ENCODE measurements around the gene SYTL4. TPM values are rescaled to one million over a fixed set of nuclear protein-coding genes. Genes with fewer than 3 reads are reported as not detected.

Gene SYTL4
- total and polyA plus RNA-seq, 2 of the 13 experiments (the other 11 are each of a cell fraction or from before 2014, with no cell fraction given) = 0.41 to 0.73 TPM

DNA sequence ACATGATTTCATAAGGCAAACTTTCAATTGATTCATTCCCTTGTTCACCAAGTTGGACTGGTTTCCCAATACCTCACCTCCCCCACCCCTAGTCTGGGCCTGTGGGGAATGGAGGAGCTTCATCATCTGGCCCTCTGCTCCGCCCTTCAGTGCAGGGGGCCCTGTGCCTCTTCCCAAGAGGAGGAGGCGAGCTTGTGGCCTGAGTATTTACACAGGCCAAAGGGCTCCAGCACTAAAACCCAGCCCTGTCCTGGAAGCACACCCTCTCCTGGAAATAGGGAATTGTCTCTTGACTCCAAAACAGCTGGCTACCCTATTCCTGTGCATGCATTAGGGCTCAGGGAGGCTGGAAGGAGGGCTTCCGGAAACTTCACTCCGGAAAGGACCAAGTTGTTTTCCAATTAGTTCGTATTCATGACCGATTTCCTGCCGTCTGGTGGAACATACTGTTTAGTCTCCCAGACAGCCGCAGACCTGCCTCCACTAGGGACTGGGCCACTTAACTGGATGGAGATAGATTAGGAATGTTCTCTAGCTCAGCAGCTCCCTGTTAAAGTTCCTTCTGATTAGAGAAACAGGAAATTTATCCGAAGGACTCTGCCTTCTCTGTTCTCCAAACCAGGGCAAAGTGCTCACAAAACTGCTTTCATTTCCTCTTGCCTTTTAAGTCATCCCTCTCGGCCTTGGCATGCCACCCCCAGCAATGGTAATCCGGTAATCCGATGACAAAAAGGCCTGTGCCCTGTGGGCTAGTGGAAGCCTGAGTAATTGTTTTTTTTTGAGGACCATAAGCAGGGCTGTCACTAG, 82.2 kb downstream of the SYTL4 start (continued):
- TF ChIP-seq ZSCAN12 (CRISPR knock-in tag; IDR thresholded peaks at IDR 0.05) (no peak), TEAD2 (CRISPR knock-in tag; IDR thresholded peaks at IDR 0.05) (no peak), ZNF724P (CRISPR knock-in tag; IDR thresholded peaks at IDR 0.05; ENCODE audit: borderline replicate concordance) (no peak), HNRNPL (IDR thresholded peaks at IDR 0.05; ENCODE audit: low read depth, low read length) (no peak), ZBTB7B (CRISPR knock-in tag; IDR thresholded peaks at IDR 0.05) (peak; percentile 25; the same call in 1 of the 2 replicates), ZFP36L2 (CRISPR knock-in tag; IDR thresholded peaks at IDR 0.05) (no peak), MAZ (IDR thresholded peaks at IDR 0.05; ENCODE audit: borderline replicate concordance, low read depth, low read length) (no peak), MAZ (CRISPR knock-in tag; IDR thresholded peaks at IDR 0.05; ENCODE audit: low read depth) (no peak), EP300 (IDR thresholded peaks at IDR 0.05; ENCODE audit: low read depth in 2 of 2, low read length in 2 of 2) (peak in 1 of 2 experiments; percentile 66; a peak in 1 of 4 replicates), EP300 (CRISPR knock-in tag; IDR thresholded peaks at IDR 0.05; ENCODE audit: borderline replicate concordance) (peak; percentile 29; the same call in 1 of the 2 replicates), HDAC2 (CRISPR knock-in tag; IDR thresholded peaks at IDR 0.05) (peak; percentile 56; the same call in 1 of the 2 replicates), ZNF33B (CRISPR knock-in tag; IDR thresholded peaks at IDR 0.05) (no peak), ARNTL (CRISPR knock-in tag; IDR thresholded peaks at IDR 0.05) (no peak), NFRKB (IDR thresholded peaks at IDR 0.05) (no peak), MYNN (CRISPR knock-in tag; IDR thresholded peaks at IDR 0.05; ENCODE audit: low read depth) (no peak), POLR2A (IDR thresholded peaks at IDR 0.05; ENCODE audit: insufficient read depth in 1 of 2, low read depth in 2 of 2, low read length in 2 of 2) (peak; percentile 30 to 48; a peak in 3 of 4 replicates), ZZZ3 (CRISPR knock-in tag; IDR thresholded peaks at IDR 0.05; ENCODE audit: borderline replicate concordance) (no peak), SAP130 (CRISPR knock-in tag; IDR thresholded peaks at IDR 0.05; ENCODE audit: low read depth) (peak; percentile 40; the same call in 1 of the 2 replicates), TBL1XR1 (IDR thresholded peaks at IDR 0.05; ENCODE audit: borderline replicate concordance, low read length, partially characterized antibody) (no peak)
- TF ChIP-seq, protein P1, sequence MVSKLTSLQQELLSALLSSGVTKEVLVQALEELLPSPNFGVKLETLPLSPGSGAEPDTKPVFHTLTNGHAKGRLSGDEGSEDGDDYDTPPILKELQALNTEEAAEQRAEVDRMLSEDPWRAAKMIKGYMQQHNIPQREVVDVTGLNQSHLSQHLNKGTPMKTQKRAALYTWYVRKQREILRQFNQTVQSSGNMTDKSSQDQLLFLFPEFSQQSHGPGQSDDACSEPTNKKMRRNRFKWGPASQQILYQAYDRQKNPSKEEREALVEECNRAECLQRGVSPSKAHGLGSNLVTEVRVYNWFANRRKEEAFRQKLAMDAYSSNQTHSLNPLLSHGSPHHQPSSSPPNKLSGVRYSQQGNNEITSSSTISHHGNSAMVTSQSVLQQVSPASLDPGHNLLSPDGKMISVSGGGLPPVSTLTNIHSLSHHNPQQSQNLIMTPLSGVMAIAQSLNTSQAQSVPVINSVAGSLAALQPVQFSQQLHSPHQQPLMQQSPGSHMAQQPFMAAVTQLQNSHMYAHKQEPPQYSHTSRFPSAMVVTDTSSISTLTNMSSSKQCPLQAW (CRISPR knock-in tag; IDR thresholded peaks at IDR 0.05) = peak; percentile 58; the same call in 1 of the 2 replicates
- TF ChIP-seq, protein P2, sequence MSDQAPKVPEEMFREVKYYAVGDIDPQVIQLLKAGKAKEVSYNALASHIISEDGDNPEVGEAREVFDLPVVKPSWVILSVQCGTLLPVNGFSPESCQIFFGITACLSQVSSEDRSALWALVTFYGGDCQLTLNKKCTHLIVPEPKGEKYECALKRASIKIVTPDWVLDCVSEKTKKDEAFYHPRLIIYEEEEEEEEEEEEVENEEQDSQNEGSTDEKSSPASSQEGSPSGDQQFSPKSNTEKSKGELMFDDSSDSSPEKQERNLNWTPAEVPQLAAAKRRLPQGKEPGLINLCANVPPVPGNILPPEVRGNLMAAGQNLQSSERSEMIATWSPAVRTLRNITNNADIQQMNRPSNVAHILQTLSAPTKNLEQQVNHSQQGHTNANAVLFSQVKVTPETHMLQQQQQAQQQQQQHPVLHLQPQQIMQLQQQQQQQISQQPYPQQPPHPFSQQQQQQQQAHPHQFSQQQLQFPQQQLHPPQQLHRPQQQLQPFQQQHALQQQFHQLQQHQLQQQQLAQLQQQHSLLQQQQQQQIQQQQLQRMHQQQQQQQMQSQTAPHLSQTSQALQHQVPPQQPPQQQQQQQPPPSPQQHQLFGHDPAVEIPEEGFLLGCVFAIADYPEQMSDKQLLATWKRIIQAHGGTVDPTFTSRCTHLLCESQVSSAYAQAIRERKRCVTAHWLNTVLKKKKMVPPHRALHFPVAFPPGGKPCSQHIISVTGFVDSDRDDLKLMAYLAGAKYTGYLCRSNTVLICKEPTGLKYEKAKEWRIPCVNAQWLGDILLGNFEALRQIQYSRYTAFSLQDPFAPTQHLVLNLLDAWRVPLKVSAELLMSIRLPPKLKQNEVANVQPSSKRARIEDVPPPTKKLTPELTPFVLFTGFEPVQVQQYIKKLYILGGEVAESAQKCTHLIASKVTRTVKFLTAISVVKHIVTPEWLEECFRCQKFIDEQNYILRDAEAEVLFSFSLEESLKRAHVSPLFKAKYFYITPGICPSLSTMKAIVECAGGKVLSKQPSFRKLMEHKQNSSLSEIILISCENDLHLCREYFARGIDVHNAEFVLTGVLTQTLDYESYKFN (CRISPR knock-in tag; conservative IDR thresholded peaks at IDR 0.05) = peak; percentile 83
- TF ChIP-seq, protein P3, sequence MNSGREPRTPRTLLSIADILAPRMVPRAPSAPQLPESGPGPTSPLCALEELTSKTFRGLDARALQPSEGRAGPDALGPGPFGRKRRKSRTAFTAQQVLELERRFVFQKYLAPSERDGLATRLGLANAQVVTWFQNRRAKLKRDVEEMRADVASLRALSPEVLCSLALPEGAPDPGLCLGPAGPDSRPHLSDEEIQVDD (CRISPR knock-in tag; IDR thresholded peaks at IDR 0.05; ENCODE audit: borderline replicate concordance) = no peak
- TF ChIP-seq, protein P4, sequence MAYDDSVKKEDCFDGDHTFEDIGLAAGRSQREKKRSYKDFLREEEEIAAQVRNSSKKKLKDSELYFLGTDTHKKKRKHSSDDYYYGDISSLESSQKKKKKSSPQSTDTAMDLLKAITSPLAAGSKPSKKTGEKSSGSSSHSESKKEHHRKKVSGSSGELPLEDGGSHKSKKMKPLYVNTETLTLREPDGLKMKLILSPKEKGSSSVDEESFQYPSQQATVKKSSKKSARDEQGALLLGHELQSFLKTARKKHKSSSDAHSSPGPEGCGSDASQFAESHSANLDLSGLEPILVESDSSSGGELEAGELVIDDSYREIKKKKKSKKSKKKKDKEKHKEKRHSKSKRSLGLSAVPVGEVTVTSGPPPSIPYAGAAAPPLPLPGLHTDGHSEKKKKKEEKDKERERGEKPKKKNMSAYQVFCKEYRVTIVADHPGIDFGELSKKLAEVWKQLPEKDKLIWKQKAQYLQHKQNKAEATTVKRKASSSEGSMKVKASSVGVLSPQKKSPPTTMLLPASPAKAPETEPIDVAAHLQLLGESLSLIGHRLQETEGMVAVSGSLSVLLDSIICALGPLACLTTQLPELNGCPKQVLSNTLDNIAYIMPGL (CRISPR knock-in tag; IDR thresholded peaks at IDR 0.05; ENCODE audit: borderline replicate concordance in 1 of 2, low read depth in 1 of 2) = peak in 1 of 2 experiments; percentile 33; a peak in 1 of 4 replicates

Measured in HepG2 (cell line).